Stimulated activated CD4-positive, alpha-beta T cell treated with anti-CD3 and anti-CD28 coated beads, TNF-alpha, amount 100 ng/mL, for 1 hour (primary cell): ENCODE measurements around the gene EMID1.

ENCODE experiments used
- DNase-seq, 3 donors: peaks; one replicate each; pipeline ENCODE4 v3.0.0-alpha.2; 2020; ENCODE audit warnings: low read depth in 3 of 3, low spot score in 1 of 3

EMID1 gene

DNA sequence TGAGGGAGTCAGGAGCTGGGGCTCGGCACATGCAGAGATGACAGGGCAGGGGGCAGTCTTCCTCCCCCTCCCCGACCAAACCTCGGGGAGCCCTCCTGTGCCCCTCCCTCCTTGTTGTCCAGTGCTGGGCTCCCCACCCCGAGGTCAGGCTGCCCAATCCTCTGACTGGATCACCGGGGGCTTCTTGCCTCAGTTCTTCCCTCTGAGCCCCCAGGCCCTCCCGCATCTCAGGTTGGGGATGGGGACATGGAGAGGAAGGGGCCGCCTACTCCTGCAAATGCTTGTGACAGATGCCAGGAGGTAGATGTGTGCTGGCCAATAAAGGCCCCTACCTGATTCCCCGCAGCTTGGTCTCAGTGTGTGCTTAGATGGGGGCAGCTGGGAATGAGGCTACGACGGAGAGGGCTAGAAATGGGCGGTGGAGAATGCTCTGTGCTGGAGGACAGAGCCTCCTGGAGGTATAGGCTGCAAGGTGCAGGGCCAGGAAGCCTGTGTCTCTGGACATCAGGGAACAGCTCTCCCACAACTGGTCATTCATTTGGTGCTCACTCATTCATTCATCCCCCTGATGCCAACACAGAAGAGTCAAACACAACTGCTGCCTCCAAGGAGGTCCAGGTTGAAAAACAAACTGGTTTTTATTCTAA, 53.7 kb downstream of the EMID1 start:
- DNase-seq, result no peak

- no peak for DNase-seq
Observed at GRCh38 chr22:29260031-29260560, 54.4 kb downstream of the EMID1 start.

DNA sequence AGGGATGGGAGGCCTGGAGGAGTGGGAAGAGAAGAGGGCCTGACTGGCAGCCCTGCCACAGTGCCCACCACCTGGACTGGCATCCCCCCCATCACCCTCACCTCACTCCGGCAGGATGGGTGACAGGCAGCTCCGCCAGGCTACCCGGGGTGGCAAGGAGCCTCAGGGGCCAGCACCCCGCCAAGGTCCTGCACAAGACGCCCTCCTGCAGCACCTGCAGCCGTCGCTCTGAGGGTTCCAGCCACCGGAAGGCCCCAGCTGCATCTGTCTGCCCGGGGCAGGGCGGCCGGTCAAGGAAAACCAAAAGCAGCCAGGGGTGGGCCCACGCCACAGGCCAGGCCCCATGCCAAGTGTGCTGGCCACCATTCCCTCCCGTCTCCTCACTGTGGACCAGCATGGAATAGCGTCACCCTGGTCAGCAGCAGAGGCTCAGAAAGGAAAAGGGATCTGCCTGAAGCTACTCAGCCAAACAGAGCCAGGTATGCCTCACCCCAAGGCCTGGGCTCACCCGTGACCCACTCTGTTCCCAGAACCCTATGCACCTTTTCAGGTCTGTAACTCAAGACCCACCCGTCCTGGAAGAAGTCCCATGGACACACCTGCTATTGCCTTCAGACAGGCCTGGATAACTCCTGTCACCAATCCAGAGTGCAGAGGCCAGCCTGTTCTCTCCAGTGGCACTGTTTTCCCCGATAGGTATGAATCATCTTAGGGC, 55.1 kb downstream of the EMID1 start:
- DNase-seq, result no peak

GRCh38 chr22:29263791-29264276, 58.1 kb downstream of the EMID1 start:
- no peak for DNase-seq

GRCh38 chr22:29265305-29265704, 59.6 kb downstream of the EMID1 start:
- DNase-seq, result no peak

DNA sequence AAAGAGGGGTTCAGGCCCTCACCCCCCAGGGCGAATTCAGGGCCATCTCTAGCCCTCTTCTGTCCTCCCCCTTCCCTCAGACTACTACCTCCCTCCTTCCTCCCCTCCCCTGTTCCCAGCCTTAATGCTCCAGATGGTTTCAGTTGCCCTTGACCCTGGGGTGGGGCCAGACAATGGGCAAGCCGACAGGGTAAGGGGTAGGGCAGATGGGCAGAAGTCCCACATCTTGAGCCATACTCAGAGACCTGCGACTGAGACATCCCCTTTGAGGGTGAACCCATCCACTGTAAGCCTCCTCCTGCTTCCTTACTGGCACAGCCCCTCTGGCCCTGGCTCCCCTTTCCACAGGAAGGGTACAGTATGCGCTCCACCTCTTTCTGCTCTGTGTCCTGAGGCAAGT, 60.2 kb downstream of the EMID1 start:
- DNase-seq, result no peak

DNA sequence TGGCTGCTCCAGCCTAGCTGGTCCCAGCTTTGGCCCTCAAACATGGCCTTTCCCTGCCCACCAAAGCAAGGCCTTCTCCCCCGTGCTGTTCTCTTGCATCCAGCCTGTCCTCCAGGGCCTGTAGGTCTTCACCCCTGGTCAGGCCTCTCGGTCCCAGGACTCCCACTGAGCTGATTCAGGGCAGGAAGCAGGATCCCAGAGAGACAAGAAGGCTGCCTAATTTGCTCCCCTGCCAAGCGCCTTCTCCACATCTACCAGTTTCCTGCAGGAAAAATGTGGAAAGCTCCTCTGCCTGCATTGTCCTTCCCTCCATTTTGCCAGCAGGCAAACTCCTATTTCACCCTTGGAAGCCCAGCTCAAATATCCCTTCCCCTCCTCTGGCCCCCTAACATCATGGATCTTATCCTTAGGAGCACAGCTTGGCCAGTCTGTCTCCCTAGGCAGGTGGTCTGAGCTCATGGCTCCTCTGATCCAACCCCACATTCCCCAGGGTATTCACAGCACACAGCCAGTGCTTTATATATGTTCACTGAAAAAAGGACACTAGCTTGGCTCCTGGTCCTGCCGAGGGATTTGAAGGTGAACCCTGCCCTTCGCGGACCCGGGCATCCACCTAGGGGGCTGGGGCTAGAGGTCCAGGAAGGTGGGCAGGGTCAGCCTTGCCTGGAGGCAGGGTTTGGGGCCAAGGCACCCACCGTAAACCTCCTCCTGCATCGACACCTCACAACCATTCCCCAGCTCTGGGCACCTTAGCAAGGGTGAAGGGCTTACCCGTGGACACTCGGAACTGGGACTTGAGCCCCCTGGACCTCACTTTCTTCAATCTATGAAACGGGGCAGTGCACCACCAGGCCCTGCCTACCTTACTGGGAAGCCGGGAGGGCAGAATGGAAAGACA, 61.1 kb downstream of the EMID1 start:
- DNase-seq, result no peak

DNA sequence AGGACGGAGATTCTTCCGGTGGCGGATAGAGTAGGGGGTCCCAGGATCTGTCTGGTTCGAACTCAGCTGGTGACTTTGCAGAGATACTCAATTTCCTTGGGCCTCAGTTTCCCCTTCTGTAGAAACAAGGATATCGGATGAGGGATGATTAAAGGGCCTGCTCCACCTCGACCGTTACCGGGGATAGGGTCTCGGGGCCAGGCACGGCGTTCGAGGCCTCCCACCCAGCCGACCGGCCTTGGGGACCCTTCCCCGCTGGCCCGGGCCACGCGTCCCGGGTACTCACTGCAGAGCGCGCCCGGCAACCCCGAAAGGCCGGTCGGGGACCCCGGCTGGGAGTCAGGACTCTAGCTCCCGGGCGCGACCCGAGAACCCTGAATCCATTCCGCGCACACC, 61.8 kb downstream of the EMID1 start:
- DNase-seq, result no peak

GRCh38 chr22:29267858-29268510, 62.3 kb downstream of the EMID1 start, which contains the start of the genes EWSR1 and RHBDD3:
Gene EWSR1 (plus strand): TSS chr22:29268268. CDS start chr22:29268337, 69 bp downstream.
Gene RHBDD3 (minus strand): TSS chr22:29267981. CDS start chr22:29265626, 2,355 bp downstream.
- peak; percentile 86 to 97 (median 95) for DNase-seq

- peak in 1 of 3 donors; percentile 30 for DNase-seq
Observed at GRCh38 chr22:29268511-29269229, 63.0 kb downstream of the EMID1 start.

DNA sequence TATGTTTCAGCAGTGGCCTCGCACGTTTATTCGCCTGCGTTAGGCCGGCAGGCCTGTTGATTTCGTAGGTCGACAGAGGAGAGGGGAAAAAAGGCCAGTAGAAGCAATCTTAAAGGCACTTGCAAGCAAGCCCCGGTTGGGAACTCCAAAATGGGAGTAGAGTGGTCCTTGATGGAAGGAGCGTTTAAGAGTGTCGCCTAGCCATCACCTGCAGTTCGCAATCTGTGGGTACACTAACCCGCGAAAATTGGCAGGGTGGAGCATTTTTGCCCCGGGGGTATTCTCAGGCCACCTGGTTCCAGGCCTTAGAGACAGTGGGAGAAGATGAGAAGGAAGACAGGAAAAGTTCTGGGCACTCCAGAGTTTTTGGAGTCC, 63.5 kb downstream of the EMID1 start:
- no peak for DNase-seq

- no peak for DNase-seq
Observed at GRCh38 chr22:29269731-29270474, 64.2 kb downstream of the EMID1 start.

DNA sequence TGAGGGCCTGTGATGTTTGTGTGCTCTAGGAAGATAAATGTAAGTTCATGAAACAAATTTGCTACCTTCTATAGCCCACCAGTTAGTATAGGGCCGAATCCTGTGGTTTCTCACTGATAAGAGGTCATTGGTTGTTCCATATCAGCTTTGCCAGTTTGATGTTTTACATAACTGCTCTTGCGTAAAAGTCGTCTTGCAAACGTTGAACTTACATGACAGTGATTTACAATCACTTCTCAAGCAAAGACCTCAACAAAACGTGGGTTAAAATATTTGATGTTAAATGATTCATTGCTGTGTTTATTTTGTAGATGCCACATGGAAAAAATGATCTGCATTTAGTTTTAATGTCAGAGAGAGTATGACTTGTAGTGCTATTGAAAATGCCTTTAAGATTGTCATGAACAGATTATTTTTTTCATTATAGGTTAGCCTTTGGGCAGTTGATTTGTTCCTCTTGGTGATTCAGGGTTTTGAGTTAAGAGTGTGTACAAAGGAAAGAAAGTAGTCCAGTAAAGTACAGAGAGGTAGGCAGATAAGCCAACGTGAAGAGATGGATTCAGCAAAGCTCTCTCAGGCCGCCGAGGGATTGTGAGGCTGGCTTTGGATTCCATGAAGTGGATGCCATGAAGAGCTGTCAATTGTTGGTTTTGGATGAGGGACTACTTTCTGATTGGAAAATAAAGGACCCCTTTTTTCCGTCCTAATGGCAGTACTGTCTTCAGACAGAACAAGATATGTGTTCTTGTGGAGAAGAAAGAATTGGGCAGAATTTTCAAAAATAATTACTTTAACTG, 65.0 kb downstream of the EMID1 start:
- no peak for DNase-seq

DNA sequence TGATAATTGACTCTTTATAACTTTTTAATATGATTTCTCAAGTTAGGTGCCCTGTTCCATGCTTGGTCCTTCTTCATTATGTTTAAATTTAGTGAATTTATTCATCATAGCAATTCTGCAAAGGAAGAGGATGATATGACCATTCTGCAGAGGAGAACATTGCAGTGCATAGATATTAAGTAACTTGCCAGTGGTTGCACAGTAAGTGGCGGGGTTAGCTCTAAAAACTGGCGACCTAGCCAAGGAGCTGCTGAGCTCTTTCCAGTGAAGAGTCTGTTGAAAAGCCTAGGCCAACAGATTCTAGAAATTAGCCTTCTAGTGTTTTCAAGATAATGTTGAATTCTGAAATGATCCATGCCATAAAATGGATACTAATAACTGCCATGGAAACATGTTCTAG, 66.9 kb downstream of the EMID1 start:
- DNase-seq, result no peak

DNA sequence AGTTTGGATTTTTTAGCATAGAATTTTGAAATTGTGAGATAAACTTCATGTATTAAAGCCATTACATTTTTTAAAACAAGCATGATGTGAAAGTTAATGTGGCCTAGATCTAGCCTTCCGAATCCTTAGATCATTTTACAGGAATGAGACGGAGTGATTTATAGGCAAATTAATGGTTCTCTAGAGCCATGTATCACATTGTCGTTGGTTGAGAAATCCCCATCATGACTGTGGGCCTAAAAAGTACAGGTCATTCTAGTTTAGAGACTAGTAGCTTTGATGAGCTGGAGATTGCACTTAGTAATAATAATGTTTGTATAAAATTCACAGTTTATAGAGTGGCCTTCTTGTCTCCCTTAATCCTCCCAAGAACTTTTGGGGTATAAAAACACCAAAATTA, 69.5 kb downstream of the EMID1 start:
- DNase-seq, result no peak

DNA sequence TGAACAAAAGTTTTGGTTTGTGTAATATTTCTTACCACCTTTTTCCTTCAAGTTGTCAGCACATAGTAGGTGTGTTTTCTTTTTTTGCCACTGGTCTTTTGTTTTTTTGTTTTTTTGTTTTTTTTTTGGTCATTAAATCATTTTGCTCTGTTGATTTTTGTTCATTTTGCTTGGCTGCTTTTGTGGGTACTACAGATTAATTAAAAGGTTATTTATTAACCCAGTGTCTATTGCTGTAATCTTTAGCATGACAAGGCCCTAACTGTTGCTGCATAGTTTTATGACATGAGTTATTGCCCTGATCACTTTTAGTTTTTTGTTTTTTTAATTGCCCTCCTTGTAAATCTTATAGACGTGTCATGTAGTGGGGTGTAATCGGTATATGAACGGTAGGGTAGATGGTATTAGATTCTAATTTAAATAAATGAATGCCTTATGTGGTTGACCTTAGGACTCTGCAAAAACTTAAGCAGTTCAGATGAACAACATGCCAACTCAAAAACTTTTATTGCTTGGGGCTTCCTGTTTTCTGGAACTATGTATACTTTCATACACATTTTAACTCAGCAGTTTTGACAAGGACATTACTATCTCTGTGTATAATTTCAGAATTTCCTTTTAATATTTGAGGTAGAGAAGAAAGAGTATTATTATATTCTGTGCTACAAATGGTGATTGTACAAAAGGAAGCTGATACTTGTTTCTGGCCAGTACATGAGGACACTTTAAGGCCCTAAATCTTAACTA, 70.3 kb downstream of the EMID1 start:
- DNase-seq, result no peak

GRCh38 chr22:29277927-29278326, 72.2 kb downstream of the EMID1 start:
- no peak for DNase-seq

DNA sequence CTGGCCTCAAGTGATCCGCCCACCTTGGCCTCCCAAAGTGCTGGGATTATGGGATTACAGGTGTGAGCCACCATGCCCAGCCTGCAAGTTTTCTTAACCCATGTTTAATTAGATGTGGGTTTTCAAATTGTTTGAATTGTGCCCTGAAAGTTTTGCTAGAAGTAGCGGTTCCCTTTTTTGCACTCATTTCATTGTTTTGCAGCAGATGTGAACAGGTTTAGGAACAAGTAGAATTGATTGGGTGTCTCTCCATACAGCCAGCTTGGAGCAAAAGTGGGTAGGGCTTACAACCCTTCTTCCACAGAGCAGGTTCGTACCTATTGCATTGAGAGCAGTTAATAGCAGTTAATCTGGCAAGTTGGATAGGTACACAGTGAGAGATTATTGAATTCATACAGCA, 78.5 kb downstream of the EMID1 start:
- no peak for DNase-seq
